HG02798 (cell line): ENCODE data around the gene EFCAB6.

Experiments used
- ATAC-seq: cut with Tn5 transposase; IDR thresholded peaks from one replicate; pipeline ENCODE4 v1.9.1; 2021; ENCODE audit warnings: mild to moderate bottlenecking; ENCODE audit not compliant: unreplicated experiment, poor library complexity

The EFCAB6 gene

GRCh38 chr22:43555561-43556515 lies 256.3 kb downstream of the EFCAB6 start:
- no peak for ATAC-seq

- no peak for ATAC-seq
Observed at GRCh38 chr22:43554694-43555365, 257.3 kb downstream of the EFCAB6 start.

GRCh38 chr22:43554259-43554636 lies 257.9 kb downstream of the EFCAB6 start:
- ATAC-seq = no peak

GRCh38 chr22:43553451-43554258 lies 258.4 kb downstream of the EFCAB6 start:
- ATAC-seq = no peak

GRCh38 chr22:43550672-43551071 lies 261.4 kb downstream of the EFCAB6 start:
- no peak for ATAC-seq

- no peak for ATAC-seq
Observed at GRCh38 chr22:43550024-43550620, 262.0 kb downstream of the EFCAB6 start.

- ATAC-seq = no peak
Observed at GRCh38 chr22:43546186-43546585, 265.9 kb downstream of the EFCAB6 start.

- ATAC-seq = no peak
Observed at GRCh38 chr22:43544289-43544673, 267.8 kb downstream of the EFCAB6 start.

GRCh38 chr22:43543522-43544288 lies 268.4 kb downstream of the EFCAB6 start:
- ATAC-seq = no peak

GRCh38 chr22:43542681-43543521 lies 269.2 kb downstream of the EFCAB6 start:
- ATAC-seq = no peak

- ATAC-seq = no peak
Observed at GRCh38 chr22:43541462-43542407, 270.4 kb downstream of the EFCAB6 start.

GRCh38 chr22:43541022-43541421 lies 271.1 kb downstream of the EFCAB6 start:
- ATAC-seq = no peak

GRCh38 chr22:43540529-43540923 lies 271.6 kb downstream of the EFCAB6 start:
- no peak for ATAC-seq

- ATAC-seq = no peak
Observed at GRCh38 chr22:43539572-43540528, 272.3 kb downstream of the EFCAB6 start.

- no peak for ATAC-seq
Observed at GRCh38 chr22:43537019-43537585, 275.0 kb downstream of the EFCAB6 start.

GRCh38 chr22:43535741-43536140 lies 276.4 kb downstream of the EFCAB6 start:
- ATAC-seq = no peak
